ENCODE data around the gene CCNL2.
"Not testable (repeated sequence)": the region's sequence is repeated elsewhere in the genome, so short reads cannot be mapped to it uniquely, and the experiment has no call there.

CCNL2 gene

DNA sequence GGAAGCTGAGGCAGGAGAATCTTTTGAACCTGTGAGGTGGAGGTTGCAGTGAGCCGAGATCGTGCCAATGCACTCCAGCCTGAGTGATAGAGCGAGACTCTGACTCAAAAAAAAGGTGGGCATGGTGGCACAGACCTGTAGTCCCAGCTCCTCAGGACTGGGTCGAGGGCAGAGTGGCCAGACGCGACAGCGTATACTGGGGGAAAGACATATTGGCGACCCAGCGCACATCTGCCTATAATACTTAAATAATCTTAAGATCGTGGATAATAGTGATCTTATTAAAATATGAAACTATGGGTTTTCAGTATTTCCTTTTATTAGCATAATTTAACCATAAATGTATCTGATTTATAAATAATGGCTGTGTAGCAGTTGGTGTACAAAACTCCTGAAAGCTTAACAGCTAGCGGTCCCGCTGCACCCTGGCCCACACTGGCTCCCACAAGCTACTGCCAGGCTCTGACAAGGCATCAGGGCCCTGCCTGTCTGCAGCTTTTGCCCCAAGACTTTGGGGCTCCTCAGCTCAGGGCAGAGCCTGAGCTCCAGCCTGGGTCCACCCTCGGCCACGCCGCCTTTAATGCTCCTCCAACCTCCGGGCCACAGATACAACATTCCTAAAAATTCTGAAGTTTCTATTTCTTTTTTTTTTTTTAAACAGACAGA lies 21.5 kb downstream of the CCNL2 start:
- DNase-seq (ENCODE audit: low read depth): no peak
- H3K4me3 ChIP-seq (ENCODE audit: low read depth, low read length): no peak overlapping the region

DNA sequence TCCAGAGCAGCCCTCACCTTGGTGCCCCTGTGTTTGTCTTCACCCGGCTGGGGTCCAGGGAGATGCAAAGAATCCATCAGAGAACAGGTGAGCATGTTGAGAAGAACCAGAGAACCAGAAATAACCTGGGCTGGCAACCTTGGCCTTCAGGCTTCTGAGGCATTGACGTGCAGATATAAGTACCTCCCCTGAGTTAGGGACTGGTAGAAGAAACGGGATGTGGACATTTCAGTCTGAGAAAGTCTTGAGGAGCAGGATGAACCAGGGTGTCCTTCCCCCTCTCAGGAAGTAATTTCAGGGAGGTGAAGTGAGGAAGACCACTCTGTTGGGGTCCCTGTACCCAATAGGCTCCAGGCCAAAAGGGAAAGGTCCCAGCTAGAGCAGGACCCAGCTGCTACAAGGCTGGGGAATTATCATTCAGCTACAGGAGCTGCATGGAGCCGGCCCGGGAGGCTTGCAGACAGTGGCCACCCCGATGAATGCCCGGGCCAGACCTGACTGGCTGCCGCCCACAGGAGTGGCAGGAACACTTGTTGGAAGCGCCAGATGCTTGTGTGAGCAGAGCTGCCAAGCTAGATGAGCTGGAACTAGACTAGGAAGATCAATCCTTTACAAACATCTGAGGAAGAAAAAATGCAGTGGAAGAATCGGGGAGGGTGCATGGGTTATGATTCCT lies 22.4 kb downstream of the CCNL2 start:
- no peak overlapping the region for H3K4me3 ChIP-seq (ENCODE audit: low read depth, low read length)

DNA sequence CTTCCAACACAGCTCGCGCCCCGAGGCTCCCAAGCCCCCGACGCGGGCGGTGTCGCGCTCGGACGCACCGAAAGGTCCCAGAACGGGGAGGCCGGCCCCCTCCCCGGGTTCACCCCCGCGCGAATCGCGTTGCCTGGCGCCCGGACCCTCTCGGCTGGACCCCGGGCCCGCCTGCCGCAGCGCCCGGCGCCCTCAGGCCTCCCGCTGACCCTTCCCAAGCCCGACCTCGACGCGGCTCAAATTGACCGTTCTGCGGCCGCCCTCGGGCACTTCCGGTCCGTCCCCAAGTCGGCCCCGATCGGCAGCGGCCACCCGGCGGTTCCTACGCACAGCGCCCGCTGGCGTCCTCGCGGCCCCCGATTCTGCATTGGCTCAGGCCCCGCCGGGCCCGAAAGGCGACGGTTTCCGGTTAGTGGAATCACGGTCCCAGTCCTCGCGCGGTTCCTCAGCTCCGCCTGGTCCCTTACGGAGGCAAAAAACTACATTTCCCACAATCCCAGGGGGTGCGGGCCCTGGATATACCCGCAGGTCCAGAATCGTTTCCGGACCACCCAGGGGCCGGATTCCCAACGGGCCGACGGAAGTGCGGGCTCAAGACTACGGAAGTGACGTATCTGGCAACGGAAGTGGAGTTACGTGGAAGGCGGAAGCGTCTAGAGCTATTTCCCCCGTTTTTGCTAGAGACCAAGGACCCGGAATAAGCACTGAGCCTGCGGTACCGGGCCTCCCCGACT lies 24.0 kb downstream of the CCNL2 start, which contains the start of gene AURKAIP1:
Gene AURKAIP1 (minus strand): TSS at position 279 of the 734 bp plus-strand sequence. CDS start 451 bp downstream, outside the sequence.
- H3K4me3 ChIP-seq (ENCODE audit: low read depth, low read length): peak within 1 kb of the TSS; percentile 94
- DNase-seq (ENCODE audit: low read depth): peak; percentile 99

More for the DNA sequence above, 22.4 kb downstream of the CCNL2 start:
- no peak for DNase-seq (ENCODE audit: low read depth)

DNA sequence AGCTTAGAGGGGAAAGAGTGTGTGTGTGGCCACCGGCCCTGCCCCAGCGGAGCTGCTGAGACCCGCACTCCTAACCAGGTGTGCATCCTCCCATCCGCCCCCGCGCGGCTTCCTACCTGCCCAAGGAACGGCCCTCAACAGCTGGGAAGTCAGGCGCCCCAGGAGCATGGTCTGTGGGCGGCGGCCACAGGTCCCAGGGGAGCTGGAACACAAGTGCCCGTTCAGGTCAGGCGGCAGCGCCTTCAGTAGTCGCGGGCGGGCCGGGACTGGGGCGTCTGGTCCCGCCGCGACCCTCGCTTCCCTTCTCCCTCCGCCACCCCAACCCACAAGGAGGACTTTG lies 24.6 kb downstream of the CCNL2 start:
- peak overlapping the region; percentile 94 for H3K4me3 ChIP-seq (ENCODE audit: low read depth, low read length)
- DNase-seq (ENCODE audit: low read depth): no peak

DNA sequence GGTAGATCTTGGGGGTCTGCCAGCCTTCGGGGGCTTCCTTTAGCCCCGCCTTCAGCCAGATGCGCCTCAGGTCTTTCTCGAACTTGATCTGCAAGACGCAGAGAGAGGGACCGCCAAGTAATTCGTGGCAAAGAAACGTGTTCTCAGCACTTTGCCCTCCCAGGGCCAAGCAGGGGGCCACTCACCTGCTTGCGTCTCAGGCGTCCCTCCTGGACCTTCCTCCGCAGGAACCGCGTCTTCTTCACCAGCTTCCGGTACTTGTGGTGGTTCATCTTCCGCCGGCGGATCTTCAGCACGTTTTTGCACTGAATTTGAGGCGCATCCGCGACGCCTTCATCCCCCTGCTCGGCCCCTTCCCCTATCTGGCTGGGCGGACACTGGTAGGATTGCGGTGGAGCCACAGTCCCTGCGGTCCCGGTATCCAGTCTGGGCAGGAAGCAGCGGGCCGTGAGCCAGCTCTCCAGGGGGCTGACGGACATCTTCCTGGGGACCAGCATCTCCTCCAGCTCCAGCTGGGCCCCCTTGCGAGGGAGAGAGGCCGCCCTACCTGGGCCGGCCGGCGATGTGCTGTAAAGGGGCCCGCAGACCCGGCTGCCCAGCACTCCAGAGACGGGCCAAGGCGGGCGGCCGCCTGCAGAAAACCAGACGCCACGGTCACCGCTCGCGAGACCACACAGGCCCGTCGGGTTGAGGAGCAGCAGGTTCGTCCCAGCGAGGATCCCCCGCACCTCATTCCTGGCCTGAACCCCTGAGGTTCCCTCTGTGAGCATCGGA lies 25.1 kb downstream of the CCNL2 start:
- peak overlapping the region; percentile 94 for H3K4me3 ChIP-seq (ENCODE audit: low read depth, low read length)
- DNase-seq (ENCODE audit: low read depth): no peak

DNA sequence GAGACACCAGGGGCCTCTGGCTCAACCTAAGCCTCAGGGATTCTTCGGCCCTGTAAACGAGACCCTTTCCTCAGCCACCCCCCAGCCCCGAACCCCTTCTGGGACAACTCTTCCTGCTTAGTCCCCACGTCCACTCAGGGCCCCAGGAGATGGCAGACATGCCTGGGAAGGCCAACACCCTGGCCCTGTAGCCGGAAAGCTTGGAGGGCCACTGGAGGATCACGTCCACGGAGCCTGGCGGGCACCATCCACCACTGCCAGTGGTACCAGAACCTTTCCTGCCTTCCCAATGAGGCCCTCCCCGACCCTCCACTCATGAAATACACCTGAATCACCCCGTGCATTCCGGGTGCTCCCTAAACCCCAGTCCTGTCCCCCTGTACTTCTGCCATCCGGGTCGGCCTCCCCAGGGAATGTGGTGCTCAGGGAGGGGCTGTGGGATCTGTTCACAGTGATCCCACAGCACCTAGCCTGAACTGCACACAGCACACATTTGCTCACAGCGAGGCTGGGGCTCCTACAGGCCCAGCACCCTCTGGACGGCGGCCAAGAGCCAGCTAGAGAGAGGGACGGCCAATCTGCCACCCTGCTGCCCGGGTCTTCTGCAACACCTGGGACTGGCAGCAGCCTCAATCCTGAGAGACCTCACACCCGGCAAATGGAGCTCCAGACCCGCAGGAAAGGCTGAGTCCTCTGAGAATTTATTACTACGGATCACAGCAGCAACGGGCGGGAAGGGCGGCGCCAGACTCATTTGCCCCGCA lies 25.9 kb downstream of the CCNL2 start:
- no peak overlapping the region for H3K4me3 ChIP-seq (ENCODE audit: low read depth, low read length)
- no peak for DNase-seq (ENCODE audit: low read depth)

DNA sequence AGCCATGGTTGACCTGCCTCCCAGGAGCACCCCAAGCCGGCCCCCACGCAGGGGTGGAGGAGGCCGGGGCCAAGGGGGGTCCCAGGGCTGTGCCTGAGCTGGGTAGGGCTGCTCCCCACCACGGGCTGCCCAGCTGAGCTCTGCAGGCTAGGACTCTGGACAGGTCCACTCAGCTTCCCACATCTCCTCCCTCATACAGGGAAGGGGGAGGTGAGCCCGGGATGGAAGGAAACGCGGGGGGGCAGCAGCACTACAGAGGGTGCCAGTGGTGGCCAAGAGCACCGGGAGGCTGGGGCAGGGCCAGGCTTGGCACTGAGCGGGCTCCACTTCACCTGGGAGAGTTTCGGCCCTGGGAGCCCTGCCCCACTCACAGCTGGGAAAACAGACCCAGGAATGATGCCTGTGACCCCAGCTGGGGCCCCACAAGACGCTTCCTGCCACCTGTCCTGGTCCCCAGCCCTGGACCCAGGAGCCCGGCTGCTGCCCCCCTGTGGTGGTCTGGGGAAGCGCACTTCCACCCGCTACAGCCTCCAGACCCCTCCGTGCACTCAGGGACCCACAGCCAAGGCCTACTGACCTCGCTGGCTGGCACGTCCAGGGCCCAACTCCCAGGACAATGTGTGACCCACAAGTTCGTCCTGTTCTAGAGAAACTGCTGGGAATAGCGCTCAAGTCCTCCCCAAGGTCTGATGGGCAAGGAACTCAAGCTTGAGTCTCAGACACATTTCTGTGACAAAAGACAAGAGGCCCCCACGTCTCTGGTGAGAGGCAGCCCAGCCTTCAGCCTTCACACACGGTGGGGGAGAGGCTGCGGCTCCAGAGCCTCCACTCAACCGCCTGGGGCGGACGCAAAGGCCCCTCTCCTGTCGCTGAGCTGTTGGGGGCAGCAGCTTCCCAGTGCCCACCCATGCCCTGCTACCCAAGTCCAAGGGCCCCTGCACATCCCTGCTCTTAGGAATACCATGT lies 27.1 kb downstream of the CCNL2 start:
- H3K4me3 ChIP-seq (ENCODE audit: low read depth, low read length): no peak overlapping the region

DNA sequence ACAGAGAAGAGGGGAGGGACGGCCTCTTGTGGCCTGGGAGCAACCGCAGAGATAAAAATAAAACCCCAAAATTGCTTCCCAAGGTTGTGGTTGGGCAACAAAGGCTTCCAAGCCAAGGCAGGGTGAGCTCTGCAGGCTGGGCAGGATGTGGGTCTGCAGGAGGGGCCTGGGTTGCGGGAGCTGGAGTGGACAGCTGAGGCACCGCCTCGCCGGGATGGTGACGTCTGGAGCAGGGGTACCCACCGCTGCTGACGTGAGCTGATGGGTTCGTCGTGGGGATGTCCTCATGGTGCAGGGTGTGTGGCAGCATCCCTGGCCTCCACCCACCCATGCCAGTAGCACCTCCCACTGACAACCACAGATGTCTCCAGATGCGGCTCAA lies 27.8 kb downstream of the CCNL2 start:
- no peak overlapping the region for H3K4me3 ChIP-seq (ENCODE audit: low read depth, low read length)
- DNase-seq (ENCODE audit: low read depth): no peak

More for the DNA sequence above, 27.1 kb downstream of the CCNL2 start:
- no peak for DNase-seq (ENCODE audit: low read depth)

DNA sequence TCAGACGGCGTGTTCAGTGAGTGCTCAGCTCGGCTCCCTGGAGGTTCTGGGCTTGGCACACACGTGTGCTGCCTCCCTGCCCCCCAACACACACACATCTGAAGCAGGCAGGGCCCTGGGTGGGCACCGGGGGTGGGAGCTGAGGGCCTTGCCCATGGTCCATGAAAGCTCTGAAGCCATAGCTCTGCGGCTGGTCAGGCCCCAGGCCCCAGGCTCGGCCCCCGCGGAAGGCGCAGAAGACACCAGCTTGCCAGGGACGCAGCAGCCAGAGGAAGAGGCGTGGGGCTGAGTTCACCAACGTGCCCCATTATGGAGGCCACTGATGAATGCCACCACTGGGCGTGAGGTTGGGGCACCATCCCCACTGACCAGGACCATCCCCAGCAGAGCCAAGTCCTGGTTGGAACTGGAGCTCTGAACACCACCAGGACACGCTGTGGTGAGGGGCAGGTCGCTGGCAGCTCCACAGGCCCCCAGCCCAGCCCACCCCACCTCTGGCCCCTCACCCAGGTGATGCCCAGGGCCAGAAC lies 28.3 kb downstream of the CCNL2 start:
- no peak for DNase-seq (ENCODE audit: low read depth)
- no peak overlapping the region for H3K4me3 ChIP-seq (ENCODE audit: low read depth, low read length)

DNA sequence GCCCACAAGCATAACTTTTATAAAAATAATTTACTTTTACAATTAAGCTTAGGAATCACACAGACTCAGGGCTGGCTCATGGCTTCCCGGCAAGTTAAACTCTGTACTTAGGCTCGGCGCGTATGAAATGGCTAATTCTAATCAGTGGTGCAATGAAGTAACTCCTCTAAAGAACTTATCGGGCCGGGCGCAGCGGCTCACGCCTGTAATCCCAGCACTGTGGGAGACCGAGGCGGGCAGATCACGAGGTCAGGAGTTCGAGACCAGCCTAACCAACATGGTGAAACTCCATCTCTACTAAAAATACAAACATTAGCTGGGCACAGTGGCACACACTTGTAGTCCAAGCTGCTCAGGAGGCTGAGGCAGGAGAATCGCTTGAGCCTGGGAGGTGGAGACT lies 29.0 kb downstream of the CCNL2 start:
- H3K4me3 ChIP-seq (ENCODE audit: low read depth, low read length); DNase-seq (ENCODE audit: low read depth): not testable (repeated sequence)

DNA sequence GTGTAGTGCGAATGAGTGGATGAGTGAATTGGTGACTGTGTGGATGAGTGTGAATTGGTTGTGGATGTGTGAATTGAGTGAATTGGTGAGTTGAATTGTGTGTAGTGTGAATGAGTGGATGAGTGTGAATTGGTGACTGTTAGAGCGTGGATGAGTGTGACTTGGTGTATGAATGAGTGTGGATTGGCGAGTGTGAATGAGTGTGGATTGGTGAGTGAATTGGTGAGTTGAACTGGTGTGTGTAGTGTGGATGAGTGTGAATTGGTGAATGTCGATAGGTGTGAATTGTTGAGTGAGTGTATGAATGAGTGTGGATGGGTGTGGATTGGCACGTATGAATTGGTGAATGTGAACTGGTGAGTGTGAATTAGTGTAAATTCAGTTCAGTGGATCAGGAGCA lies 31.8 kb downstream of the CCNL2 start:
- no peak overlapping the region for H3K4me3 ChIP-seq (ENCODE audit: low read depth, low read length)
- DNase-seq (ENCODE audit: low read depth): no peak

DNA sequence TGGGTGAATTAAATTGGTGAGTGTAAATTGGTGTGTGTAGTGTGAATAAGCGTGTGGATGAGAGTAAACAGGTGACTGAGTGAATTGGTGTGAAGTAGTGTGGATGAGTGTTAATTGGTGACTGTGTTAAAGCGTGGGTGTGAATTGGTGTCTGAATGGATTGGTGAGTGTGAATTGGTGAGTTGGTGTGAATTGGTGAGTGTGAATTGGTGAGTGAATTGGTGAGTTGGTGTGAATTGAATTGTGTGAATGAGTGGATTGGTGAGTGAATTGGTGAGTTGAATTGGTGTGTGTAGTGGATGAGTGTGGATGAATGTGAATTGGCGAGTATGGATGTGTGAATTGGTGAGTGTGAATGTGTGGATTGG lies 32.5 kb downstream of the CCNL2 start:
- H3K4me3 ChIP-seq (ENCODE audit: low read depth, low read length): no peak overlapping the region
- no peak for DNase-seq (ENCODE audit: low read depth)

DNA sequence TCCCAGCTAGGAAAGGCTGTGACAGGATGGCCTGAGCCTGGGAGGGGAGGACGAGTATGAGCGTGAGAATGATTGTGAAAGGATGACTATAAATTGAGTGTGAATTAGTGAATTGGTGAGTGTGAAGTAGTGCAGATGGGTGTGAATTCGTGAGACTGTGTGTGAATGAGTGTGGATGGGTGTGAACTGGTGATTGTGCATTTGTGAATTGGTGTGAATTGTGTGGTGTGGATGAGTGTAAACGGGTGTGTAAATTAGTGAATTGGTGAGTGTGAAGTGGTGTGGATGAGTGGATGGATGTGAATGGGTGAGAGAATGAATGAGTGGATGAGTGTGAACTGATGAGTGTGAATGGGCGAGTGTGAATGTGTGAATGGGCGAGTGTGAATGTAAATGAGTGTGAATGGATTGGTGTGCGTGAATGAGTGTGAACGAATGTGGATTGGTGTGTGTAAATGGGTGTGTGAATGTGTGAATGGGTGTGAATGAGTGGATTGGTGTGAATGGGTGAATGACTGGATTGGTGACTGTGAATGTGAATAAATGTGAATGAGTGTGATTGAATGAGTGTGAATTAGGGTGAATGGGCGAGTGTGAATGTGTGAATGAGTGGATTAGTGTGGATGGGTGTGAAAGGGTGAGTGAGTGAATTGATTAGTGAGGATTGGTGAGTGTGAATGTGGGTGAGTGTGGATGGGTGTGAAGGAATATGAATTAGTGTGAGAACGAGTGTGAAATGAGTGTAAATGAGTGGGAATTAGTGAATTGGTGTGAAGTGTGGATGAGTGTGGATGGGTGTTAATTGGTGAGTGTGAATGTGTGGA lies 33.0 kb downstream of the CCNL2 start:
- DNase-seq (ENCODE audit: low read depth): no peak
- no peak overlapping the region for H3K4me3 ChIP-seq (ENCODE audit: low read depth, low read length)

DNA sequence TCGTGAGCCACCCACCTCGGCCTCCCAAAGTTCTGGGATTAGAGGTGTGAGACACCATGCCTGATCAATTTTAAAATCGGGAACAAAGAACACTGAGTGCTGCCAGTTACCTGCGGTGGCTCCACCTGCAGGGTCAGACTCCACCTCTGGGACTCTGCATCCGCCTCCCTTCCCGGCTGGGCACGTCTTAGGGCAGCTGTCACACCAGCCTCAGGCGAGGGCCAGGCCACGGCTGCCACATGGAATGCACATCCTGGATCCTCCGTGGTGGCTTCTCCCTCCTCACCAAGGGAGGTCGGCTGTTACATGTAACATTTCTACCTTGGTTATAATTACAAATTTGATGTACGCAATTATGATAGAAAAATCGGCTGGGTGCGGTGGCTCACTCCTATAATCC lies 34.9 kb downstream of the CCNL2 start:
- DNase-seq (ENCODE audit: low read depth): no peak
- no peak overlapping the region for H3K4me3 ChIP-seq (ENCODE audit: low read depth, low read length)

DNA sequence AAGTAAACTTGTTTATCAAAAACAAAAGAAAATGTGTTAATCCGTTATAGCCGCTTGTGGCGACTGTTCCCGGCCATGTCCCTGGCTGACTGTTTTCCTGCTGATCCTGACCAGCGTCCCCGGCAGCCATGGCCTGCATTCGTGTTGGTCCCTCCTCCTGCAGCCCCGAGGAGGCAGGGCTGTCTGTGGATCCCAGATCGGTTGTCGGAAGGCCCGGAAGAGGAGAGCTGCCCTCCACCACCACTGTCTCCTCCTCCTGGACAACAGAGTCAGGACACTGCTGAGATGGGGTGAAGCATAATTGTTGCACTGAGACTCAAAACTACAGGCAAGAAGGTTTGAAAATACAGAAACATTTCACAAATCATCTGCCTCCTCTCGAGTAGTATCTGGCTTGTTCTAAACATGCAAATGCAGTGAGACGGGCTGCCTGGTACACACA lies 37.1 kb downstream of the CCNL2 start:
- H3K4me3 ChIP-seq (ENCODE audit: low read depth, low read length): no peak overlapping the region
- DNase-seq (ENCODE audit: low read depth): peak; percentile 52

DNA sequence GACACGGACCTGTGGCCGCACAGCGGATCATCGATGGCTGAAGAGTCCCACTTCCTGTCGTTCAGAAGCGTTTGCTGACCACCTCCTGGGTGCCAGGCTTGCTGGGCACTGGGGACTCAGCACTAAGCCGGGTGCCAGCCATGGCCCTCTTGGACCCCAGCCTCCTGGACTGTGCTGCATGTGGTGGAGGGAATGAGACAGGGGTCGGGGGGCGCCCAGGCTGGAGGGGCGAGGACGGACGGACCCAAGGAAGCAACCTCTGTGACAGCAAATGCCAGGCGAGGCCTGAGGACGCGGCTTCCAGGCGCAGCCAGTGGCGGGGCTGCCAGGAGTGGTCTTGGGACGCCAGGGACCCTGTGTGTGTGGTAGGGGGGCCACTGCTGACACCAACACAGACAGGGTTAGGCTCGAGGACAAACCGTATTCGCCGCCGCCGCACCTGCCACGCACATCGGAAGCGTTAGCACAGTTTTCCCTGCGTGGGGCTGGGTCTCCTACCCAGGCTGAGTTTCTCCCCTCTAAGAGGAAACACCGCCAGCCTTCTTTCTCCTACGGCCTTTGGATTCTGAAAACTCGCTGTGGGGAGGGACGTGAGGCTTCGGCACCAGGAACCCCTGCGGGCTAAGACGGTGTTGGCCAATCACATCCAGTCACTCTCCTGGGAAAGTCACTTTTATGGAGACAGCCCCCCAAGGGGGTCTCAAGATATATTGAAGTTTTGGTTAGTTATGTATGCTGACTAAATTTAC lies 37.7 kb downstream of the CCNL2 start:
- DNase-seq (ENCODE audit: low read depth): no peak
- no peak overlapping the region for H3K4me3 ChIP-seq (ENCODE audit: low read depth, low read length)
